Keratinocyte (primary cell): ENCODE measurements around the gene PIGQ. TPM values are rescaled to one million over a fixed set of nuclear protein-coding genes. Genes with fewer than 3 reads are reported as not detected.
A peak's percentile ranks its signal among the peaks of the same experiment; 100 is the strongest.

Experiments
- DNase-seq: peaks from one replicate; pipeline ENCODE4 v3.0.0-alpha.2; 2011; ENCODE audit warnings: low read depth, missing footprints, low spot score
- FAIRE-seq: peaks from 2 replicates; lab custom pipeline; 2011; peaks lifted over from hg19 to GRCh38; lab: Jason Lieb, UNC
- H2AFZ ChIP-seq: 2 replicates; pipeline ENCODE4 v1.6.0; 2012; ENCODE audit warnings: low read length, control low read depth, inconsistent platforms; ENCODE audit not compliant: control insufficient read depth
- H3K27ac ChIP-seq: 2 replicates; pipeline ENCODE4 v1.5.1; 2011; ENCODE audit warnings: low read length; ENCODE audit not compliant: control insufficient read depth, insufficient read depth
- H3K27me3 ChIP-seq: 3 replicates; pipeline ENCODE4 v1.6.0; 2011; ENCODE audit warnings: low read length; ENCODE audit not compliant: control insufficient read depth, insufficient read depth; ENCODE audit errors: extremely low read depth
- H3K36me3 ChIP-seq, 2 experiments: 2 replicates in 1 of 2; 3 replicates in 1 of 2; pipeline ENCODE4 v1.5.1; 2011; ENCODE audit warnings: low read length in 2 of 2, mild to moderate bottlenecking in 1 of 2; ENCODE audit not compliant: control insufficient read depth in 2 of 2, insufficient read depth in 2 of 2; ENCODE audit errors: extremely low read depth in 1 of 2
- H3K4me1 ChIP-seq: 3 replicates; pipeline ENCODE4 v1.5.1; 2011; ENCODE audit warnings: low read length; ENCODE audit not compliant: control insufficient read depth, insufficient read depth; ENCODE audit errors: extremely low read depth
- H3K4me2 ChIP-seq: 3 replicates; pipeline ENCODE4 v1.6.0; 2011; ENCODE audit warnings: low read depth, low read length; ENCODE audit not compliant: control insufficient read depth, insufficient read depth; ENCODE audit errors: extremely low read depth
- H3K4me3 ChIP-seq, 3 experiments: fragments of 200-600 bp in 1 of 3; sonication (generic) in 1 of 3; 2 replicates in 2 of 3; 3 replicates in 1 of 3; pipeline ENCODE4 v1.5.1; 2011 to 2016; ENCODE audit warnings: low read length in 3 of 3, mild to moderate bottlenecking in 3 of 3, control low read depth in 2 of 3, inconsistent platforms in 1 of 3, low read depth in 1 of 3, mixed read lengths in 1 of 3, mixed run types in 1 of 3, moderate library complexity in 1 of 3; ENCODE audit not compliant: control insufficient read depth in 2 of 3, insufficient read depth in 2 of 3; ENCODE audit errors: extremely low read depth in 1 of 3
- H3K79me2 ChIP-seq: 2 replicates; pipeline ENCODE4 v1.6.0; 2012; ENCODE audit warnings: low read length; ENCODE audit not compliant: control insufficient read depth, insufficient read depth
- H3K9ac ChIP-seq: 3 replicates; pipeline ENCODE4 v1.6.0; 2011; ENCODE audit warnings: low read length; ENCODE audit not compliant: control insufficient read depth, insufficient read depth; ENCODE audit errors: extremely low read depth
- H3K9me1 ChIP-seq: 3 replicates; pipeline ENCODE4 v1.6.0; 2011; ENCODE audit warnings: low read length; ENCODE audit not compliant: control insufficient read depth, insufficient read depth; ENCODE audit errors: extremely low read depth
- H3K9me3 ChIP-seq: 2 replicates; pipeline ENCODE4 v1.5.1; 2012; ENCODE audit warnings: low read depth, low read length; ENCODE audit not compliant: control insufficient read depth
- H4K20me1 ChIP-seq: 3 replicates; pipeline ENCODE4 v1.6.0; 2011; ENCODE audit warnings: low read length; ENCODE audit not compliant: control insufficient read depth, insufficient read depth; ENCODE audit errors: extremely low read depth
- EZH2 ChIP-seq: IDR thresholded peaks from one replicate; pipeline ENCODE4 v1.6.1; 2012; ENCODE audit warnings: inconsistent platforms, mild to moderate bottlenecking, low read length, moderate library complexity
- dilution Hi-C: fragments of 300-500 bp; cut with MboI; formaldehyde crosslinking; loops from one replicate; pipeline ENCODE4 v1.7.0; 2020; ENCODE audit warnings: low sequenced_read_pairs; ENCODE audit not compliant: extremely low pct_ligation_motif_present
- polyA plus RNA-seq, 5 experiments: library from polyadenylated mRNA; depleted of rRNA in 3 of 5; stranded (reverse) in 3 of 5; stranded (forward) in 1 of 5; unstranded in 1 of 5; fragments of >200 nt; gene quantifications; 1 replicate in 1 of 5; 2 replicates in 3 of 5; 3 replicates in 1 of 5; pipeline versions ENCODE4 v1.2.1 to v1.2.3, GENCODE V29; 2011 to 2012; ENCODE audit warnings: missing spikeins in 2 of 5, low read depth in 1 of 5, low replicate concordance in 1 of 5
- TF ChIP-seq, protein P1 (sequence below), 3 experiments: IDR thresholded peaks in 1 of 3; conservative IDR thresholded peaks in 1 of 3; optimal IDR thresholded peaks in 1 of 3; 2 replicates in 2 of 3; 3 replicates in 1 of 3; pipeline versions ENCODE3 to v1.5.1; 2011; ENCODE audit warnings: low read length in 3 of 3, mild to moderate bottlenecking in 3 of 3, moderate library complexity in 2 of 3, control low read depth in 1 of 3, inconsistent platforms in 1 of 3; ENCODE audit not compliant: insufficient read depth in 2 of 3; ENCODE audit errors: extremely low read depth in 1 of 3

The PIGQ gene
- polyA plus RNA-seq, 1 donor (not counting 4 experiments of a cell fraction or from before 2014, with no cell fraction given): 11.2 TPM

DNA sequence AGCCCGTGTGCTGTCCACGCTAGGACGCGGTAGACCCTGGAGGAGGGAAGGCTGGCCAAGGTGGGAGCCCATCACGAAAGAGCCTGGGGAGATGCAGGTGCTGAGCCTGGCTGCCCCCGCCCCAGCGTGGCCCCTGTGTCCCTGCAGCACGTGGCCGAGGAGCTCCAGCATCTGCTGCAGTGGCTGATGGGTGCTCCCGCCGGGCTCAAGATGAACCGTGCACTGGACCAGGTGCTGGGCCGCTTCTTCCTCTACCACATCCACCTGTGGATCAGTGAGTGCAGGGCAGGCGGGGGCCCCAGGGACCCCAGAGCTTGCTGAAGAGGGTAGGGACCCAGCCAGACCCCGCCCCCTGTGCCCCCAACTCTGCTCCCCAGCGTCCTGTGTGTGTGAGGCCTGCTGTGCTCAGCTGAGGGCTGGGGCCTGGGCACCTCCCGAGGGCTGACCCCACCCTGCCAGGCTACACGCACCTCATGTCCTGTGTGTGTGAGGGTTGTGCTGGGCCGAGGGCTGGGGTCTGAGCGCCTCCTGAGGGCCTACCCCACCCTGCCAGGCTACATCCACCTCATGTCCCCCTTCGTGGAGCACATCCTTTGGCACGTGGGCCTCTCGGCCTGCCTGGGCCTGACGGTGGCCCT lies 8.6 kb downstream of the PIGQ start:
- Histone ChIP-seq H3K9me3 (no peaks in the 10 kb centered on the region), H3K79me2 (no peaks in the 10 kb centered on the region), H3K9me1 (no peaks in the 10 kb centered on the region), H3K4me2 (no peak overlapping the region), H3K4me3 (no peak overlapping the region), H3K27ac (no peak overlapping the region), H2AFZ (no peak overlapping the region), H4K20me1 (no peaks in the 10 kb centered on the region), H3K27me3 (no peaks in the 10 kb centered on the region), H3K9ac (no peak overlapping the region), H3K36me3 (peaks cover 9% of the 10 kb centered on the region in 2 experiments), H3K4me1 (no peaks in the 10 kb centered on the region)
- TF ChIP-seq, protein P1, sequence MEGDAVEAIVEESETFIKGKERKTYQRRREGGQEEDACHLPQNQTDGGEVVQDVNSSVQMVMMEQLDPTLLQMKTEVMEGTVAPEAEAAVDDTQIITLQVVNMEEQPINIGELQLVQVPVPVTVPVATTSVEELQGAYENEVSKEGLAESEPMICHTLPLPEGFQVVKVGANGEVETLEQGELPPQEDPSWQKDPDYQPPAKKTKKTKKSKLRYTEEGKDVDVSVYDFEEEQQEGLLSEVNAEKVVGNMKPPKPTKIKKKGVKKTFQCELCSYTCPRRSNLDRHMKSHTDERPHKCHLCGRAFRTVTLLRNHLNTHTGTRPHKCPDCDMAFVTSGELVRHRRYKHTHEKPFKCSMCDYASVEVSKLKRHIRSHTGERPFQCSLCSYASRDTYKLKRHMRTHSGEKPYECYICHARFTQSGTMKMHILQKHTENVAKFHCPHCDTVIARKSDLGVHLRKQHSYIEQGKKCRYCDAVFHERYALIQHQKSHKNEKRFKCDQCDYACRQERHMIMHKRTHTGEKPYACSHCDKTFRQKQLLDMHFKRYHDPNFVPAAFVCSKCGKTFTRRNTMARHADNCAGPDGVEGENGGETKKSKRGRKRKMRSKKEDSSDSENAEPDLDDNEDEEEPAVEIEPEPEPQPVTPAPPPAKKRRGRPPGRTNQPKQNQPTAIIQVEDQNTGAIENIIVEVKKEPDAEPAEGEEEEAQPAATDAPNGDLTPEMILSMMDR (optimal IDR thresholded peaks at IDR 0.05 in 1 of 3, IDR thresholded peaks at IDR 0.05 in 1 of 3, conservative IDR thresholded peaks at IDR 0.05 in 1 of 3; ENCODE audit: extremely low read depth in 1 of 3, insufficient read depth in 2 of 3, low read length in 3 of 3): no peak
- no peak for TF ChIP-seq EZH2
- no peak for FAIRE-seq
- dilution Hi-C loops: no loop called here
- no peak for DNase-seq

DNA sequence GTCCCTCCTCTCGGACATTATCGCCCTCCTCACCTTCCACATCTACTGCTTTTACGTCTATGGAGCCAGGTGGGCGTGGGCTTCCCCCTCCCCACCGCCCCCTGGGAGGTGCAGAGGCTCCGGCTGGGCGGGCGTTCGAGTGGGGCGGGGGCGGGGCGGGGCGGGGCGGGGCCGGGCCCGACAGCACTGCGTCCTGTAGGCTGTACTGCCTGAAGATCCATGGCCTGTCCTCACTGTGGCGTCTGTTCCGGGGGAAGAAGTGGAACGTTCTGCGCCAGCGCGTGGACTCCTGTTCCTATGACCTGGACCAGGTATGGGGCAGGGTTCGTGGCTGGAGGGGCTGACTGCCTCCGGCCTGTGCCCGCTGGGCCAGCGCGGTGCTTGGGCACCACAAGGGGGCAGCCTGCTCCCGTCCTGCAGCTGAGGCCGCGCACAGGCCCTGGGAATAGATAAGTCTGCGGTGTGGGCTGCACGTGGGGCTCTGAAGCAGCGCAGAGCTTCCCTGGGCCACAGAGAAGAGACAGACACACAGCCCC lies 9.2 kb downstream of the PIGQ start:
- Histone ChIP-seq H3K4me1 (no peaks in the 10 kb centered on the region), H3K9me1 (no peaks in the 10 kb centered on the region), H3K27ac (no peak overlapping the region), H3K4me3 (no peak overlapping the region), H2AFZ (no peak overlapping the region), H3K27me3 (no peaks in the 10 kb centered on the region), H3K79me2 (no peaks in the 10 kb centered on the region), H3K4me2 (no peak overlapping the region), H3K36me3 (peaks cover 9% of the 10 kb centered on the region in 2 experiments), H3K9ac (no peak overlapping the region), H4K20me1 (no peaks in the 10 kb centered on the region), H3K9me3 (no peaks in the 10 kb centered on the region)
- FAIRE-seq (no peak), DNase-seq (no peak)
- dilution Hi-C loops: no loop called here
- TF ChIP-seq, protein P1 (optimal IDR thresholded peaks at IDR 0.05 in 1 of 3, IDR thresholded peaks at IDR 0.05 in 1 of 3, conservative IDR thresholded peaks at IDR 0.05 in 1 of 3; ENCODE audit: extremely low read depth in 1 of 3, insufficient read depth in 2 of 3, low read length in 3 of 3): peak; percentile 46 to 85 (median 75)
- no peak for TF ChIP-seq EZH2
